HUES64 (cell line): ENCODE results near the gene RPS6KA6.

Experiments used
- H3K27ac ChIP-seq: 2 replicates; pipeline ENCODE4 v1.7.0; 2013; ENCODE audit warnings: low read depth, low read length, inconsistent platforms
- H3K27me3 ChIP-seq: 2 replicates; pipeline ENCODE4 v1.6.1; 2013; ENCODE audit warnings: mild to moderate bottlenecking, low read length; ENCODE audit not compliant: insufficient read depth
- H3K36me3 ChIP-seq: 2 replicates; pipeline ENCODE4 v1.6.1; 2013; ENCODE audit warnings: mild to moderate bottlenecking, low read length; ENCODE audit not compliant: insufficient read depth
- H3K4me1 ChIP-seq: 2 replicates; pipeline ENCODE4 v1.6.1; 2013; ENCODE audit warnings: mild to moderate bottlenecking, low read length, moderate library complexity; ENCODE audit not compliant: insufficient read depth
- H3K4me3 ChIP-seq: 2 replicates; pipeline ENCODE4 v1.5.1; 2013; ENCODE audit warnings: mild to moderate bottlenecking, low read length, moderate library complexity
- H3K9ac ChIP-seq: 2 replicates; pipeline ENCODE4 v1.6.1; 2013; ENCODE audit warnings: mild to moderate bottlenecking, low read depth, low read length
- H3K9me3 ChIP-seq: 2 replicates; pipeline ENCODE4 v1.6.1; 2013; ENCODE audit warnings: low read depth, low read length; ENCODE audit not compliant: insufficient read depth
- WGBS: fragments of 150-250, 120-280 bp; methylation state at CpG from one replicate; pipeline ENCODE4 v1.1.7; 2013; ENCODE audit warnings: missing lambda C conversion rate; 5-methylcytosine and 5-hydroxymethylcytosine counted together

The RPS6KA6 gene

GRCh38 chrX:84165711-84166110, 22.3 kb downstream of the RPS6KA6 start:
- Histone ChIP-seq H3K36me3 (no peaks in the 10 kb centered on the region), H3K4me3 (no peak overlapping the region), H3K27me3 (no peaks in the 10 kb centered on the region), H3K9me3 (no peaks in the 10 kb centered on the region), H3K27ac (no peak overlapping the region), H3K9ac (no peak overlapping the region), H3K4me1 (0 out of 2 replicates have a peak, but pooled peaks cover 7% of the 10 kb centered on the region)
- 93% methylated on average over 1 of the region's 1 CpG for WGBS

- H3K27me3 ChIP-seq: no peaks in the 10 kb centered on the region
Measured at GRCh38 chrX:84162401-84162800, 25.6 kb downstream of the RPS6KA6 start.

GRCh38 chrX:84161641-84162040, 26.4 kb downstream of the RPS6KA6 start:
- 0 out of 2 replicates have a peak, but pooled peaks cover 7% of the 10 kb centered on the region for H3K4me1 ChIP-seq
- no peaks in the 10 kb centered on the region for H3K27me3 ChIP-seq
- H3K9me3 ChIP-seq: no peaks in the 10 kb centered on the region
- H3K36me3 ChIP-seq: no peaks in the 10 kb centered on the region
- no peak overlapping the region for H3K4me3 ChIP-seq
- H3K9ac ChIP-seq: no peak overlapping the region
- no peak overlapping the region for H3K27ac ChIP-seq

More at GRCh38 chrX:84162401-84162800, 25.6 kb downstream of the RPS6KA6 start:
- no peak overlapping the region for H3K9ac ChIP-seq
- H3K4me3 ChIP-seq: no peak overlapping the region
- no peaks in the 10 kb centered on the region for H3K36me3 ChIP-seq
- 0 out of 2 replicates have a peak, but pooled peaks cover 7% of the 10 kb centered on the region for H3K4me1 ChIP-seq
- H3K9me3 ChIP-seq: no peaks in the 10 kb centered on the region
- H3K27ac ChIP-seq: no peak overlapping the region

DNA sequence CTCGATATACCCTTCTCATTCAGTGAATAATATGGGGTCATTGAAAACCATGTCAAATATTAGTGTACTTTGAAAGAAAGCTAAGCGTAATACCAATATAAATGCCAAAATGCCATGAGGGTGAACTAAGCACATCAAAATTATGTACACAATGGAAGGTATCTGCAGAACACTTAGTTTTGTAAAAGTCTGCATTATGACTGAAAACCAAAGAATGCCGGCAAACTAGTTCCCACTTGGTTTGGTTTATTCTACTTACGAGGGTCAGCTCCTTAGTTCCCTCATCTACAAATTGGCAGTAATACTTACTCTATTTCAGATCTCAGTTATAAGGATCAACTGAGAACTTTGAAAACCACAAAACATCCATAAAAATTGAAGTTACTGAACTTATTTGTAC, 27.3 kb downstream of the RPS6KA6 start:
- H3K9ac ChIP-seq: no peak overlapping the region
- no peaks in the 10 kb centered on the region for H3K27me3 ChIP-seq
- H3K4me1 ChIP-seq: 0 out of 2 replicates have a peak, but pooled peaks cover 7% of the 10 kb centered on the region
- H3K27ac ChIP-seq: no peak overlapping the region
- H3K4me3 ChIP-seq: no peak overlapping the region
- no peaks in the 10 kb centered on the region for H3K36me3 ChIP-seq
- WGBS: 94% methylated on average over 2 of the region's 4 CpGs
- H3K9me3 ChIP-seq: no peaks in the 10 kb centered on the region

GRCh38 chrX:84156821-84157220, 31.2 kb downstream of the RPS6KA6 start:
- 0 out of 2 replicates have a peak, but pooled peaks cover 5% of the 10 kb centered on the region for H3K4me1 ChIP-seq
- H3K36me3 ChIP-seq: no peaks in the 10 kb centered on the region
- H3K9me3 ChIP-seq: no peaks in the 10 kb centered on the region
- no peak overlapping the region for H3K4me3 ChIP-seq
- no peak overlapping the region for H3K27ac ChIP-seq
- no peak overlapping the region for H3K9ac ChIP-seq
- 100% methylated on average over 1 of the region's 1 CpG for WGBS
- H3K27me3 ChIP-seq: no peaks in the 10 kb centered on the region

GRCh38 chrX:84155938-84156337, 32.1 kb downstream of the RPS6KA6 start:
- Histone ChIP-seq H3K9me3 (no peaks in the 10 kb centered on the region), H3K27ac (no peak overlapping the region), H3K4me1 (no peaks in the 10 kb centered on the region), H3K9ac (no peak overlapping the region), H3K27me3 (no peaks in the 10 kb centered on the region), H3K36me3 (no peaks in the 10 kb centered on the region), H3K4me3 (no peak overlapping the region)
- WGBS: 87% methylated on average over 3 of the region's 3 CpGs

GRCh38 chrX:84153538-84153937, 34.5 kb downstream of the RPS6KA6 start:
- no CpG with 5 or more reads among the region's 1 CpG for WGBS
- Histone ChIP-seq H3K27ac (no peak overlapping the region), H3K27me3 (no peaks in the 10 kb centered on the region), H3K36me3 (no peaks in the 10 kb centered on the region), H3K4me3 (no peak overlapping the region), H3K4me1 (no peaks in the 10 kb centered on the region), H3K9ac (no peak overlapping the region), H3K9me3 (no peaks in the 10 kb centered on the region)

- Histone ChIP-seq H3K9me3 (no peaks in the 10 kb centered on the region), H3K4me1 (no peaks in the 10 kb centered on the region), H3K27ac (no peak overlapping the region), H3K36me3 (no peaks in the 10 kb centered on the region), H3K27me3 (no peaks in the 10 kb centered on the region), H3K4me3 (no peak overlapping the region), H3K9ac (no peak overlapping the region)
- WGBS: no CpG with 5 or more reads among the region's 3 CpGs
Measured at GRCh38 chrX:84144991-84145390, 43.0 kb downstream of the RPS6KA6 start.

- WGBS: no CpG with 5 or more reads among the region's 1 CpG
- H3K4me3 ChIP-seq: no peak overlapping the region
- H3K27me3 ChIP-seq: no peaks in the 10 kb centered on the region
- no peaks in the 10 kb centered on the region for H3K36me3 ChIP-seq
- H3K27ac ChIP-seq: no peak overlapping the region
- H3K9ac ChIP-seq: no peak overlapping the region
- no peaks in the 10 kb centered on the region for H3K9me3 ChIP-seq
- H3K4me1 ChIP-seq: no peaks in the 10 kb centered on the region
Measured at GRCh38 chrX:84144281-84144680, 43.7 kb downstream of the RPS6KA6 start.

- H3K9me3 ChIP-seq: no peaks in the 10 kb centered on the region
- no peaks in the 10 kb centered on the region for H3K36me3 ChIP-seq
- H3K4me3 ChIP-seq: no peak overlapping the region
- no peaks in the 10 kb centered on the region for H3K27me3 ChIP-seq
- no peaks in the 10 kb centered on the region for H3K4me1 ChIP-seq
- no peak overlapping the region for H3K9ac ChIP-seq
- no CpG with 5 or more reads among the region's 2 CpGs for WGBS
- no peak overlapping the region for H3K27ac ChIP-seq
Measured at GRCh38 chrX:84133023-84133422, 55.0 kb downstream of the RPS6KA6 start.

DNA sequence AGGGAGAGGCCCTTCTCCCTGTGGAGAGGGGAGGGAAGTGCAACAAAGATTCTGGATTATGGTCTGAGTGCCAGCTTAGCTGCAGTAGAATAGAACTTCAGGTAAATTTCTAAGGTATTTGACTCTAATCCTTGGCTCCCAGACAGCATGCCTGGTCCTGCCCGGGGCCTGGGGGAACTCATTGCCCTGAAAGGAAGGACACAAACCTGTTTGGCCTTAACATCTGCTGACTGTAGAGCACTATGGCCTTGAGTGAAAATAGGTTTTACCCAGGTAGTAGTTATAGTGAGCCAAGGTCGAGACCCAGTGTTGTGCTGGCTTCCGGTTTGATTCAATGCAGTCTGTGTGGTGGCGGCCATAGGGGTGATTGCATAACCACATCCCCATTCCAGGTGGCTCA, 64.4 kb downstream of the RPS6KA6 start:
- Histone ChIP-seq H3K4me3 (no peak overlapping the region), H3K27me3 (no peaks in the 10 kb centered on the region), H3K4me1 (no peaks in the 10 kb centered on the region), H3K27ac (no peak overlapping the region), H3K9me3 (no peaks in the 10 kb centered on the region), H3K36me3 (no peaks in the 10 kb centered on the region), H3K9ac (no peak overlapping the region)
- 97% methylated on average over 4 of the region's 4 CpGs for WGBS

GRCh38 chrX:84118769-84119168, 69.2 kb downstream of the RPS6KA6 start:
- Histone ChIP-seq H3K27ac (no peak overlapping the region), H3K36me3 (no peaks in the 10 kb centered on the region; the same call in 1 of the 2 replicates), H3K4me3 (no peak overlapping the region), H3K4me1 (no peaks in the 10 kb centered on the region), H3K27me3 (no peaks in the 10 kb centered on the region), H3K9ac (no peak overlapping the region), H3K9me3 (no peaks in the 10 kb centered on the region)
